ENCODE measurements around the gene NUP93.
A peak's percentile ranks its signal among the peaks of the same experiment; 100 is the strongest.

Gene NUP93

GRCh38 chr16:56852968-56853367 is 123.0 kb downstream of the NUP93 start:
- Mint-ChIP-seq H3K27ac (no peak overlapping the region), H3K4me1 (ENCODE audit: low read depth) (peaks cover 50% of the 10 kb centered on the region), H3K27me3 (peaks cover 4% of the 10 kb centered on the region), H3K9me3 (no peaks in the 10 kb centered on the region), H3K4me3 (no peak overlapping the region), H3K36me3 (ENCODE audit: low read depth) (no peaks in the 10 kb centered on the region)
- intact Hi-C loops (cut with micrococcal nuclease), result no loop called here

- H3K36me3 Mint-ChIP-seq (ENCODE audit: low read depth), result no peaks in the 10 kb centered on the region
- no peak overlapping the region for H3K4me3 Mint-ChIP-seq
- H3K9me3 Mint-ChIP-seq, result no peaks in the 10 kb centered on the region
- H3K27ac Mint-ChIP-seq, result no peak overlapping the region
- H3K27me3 Mint-ChIP-seq, result peaks cover 15% of the 10 kb centered on the region
- intact Hi-C loops (cut with micrococcal nuclease), result no loop called here
- peaks cover 47% of the 10 kb centered on the region for H3K4me1 Mint-ChIP-seq (ENCODE audit: low read depth)
These were observed 125.3 kb downstream of the NUP93 start for GRCh38 chr16:56855201-56855600.

GRCh38 chr16:56855946-56856345 is 126.0 kb downstream of the NUP93 start:
- no peak overlapping the region for H3K4me3 Mint-ChIP-seq
- H3K27ac Mint-ChIP-seq, result no peak overlapping the region

GRCh38 chr16:56856876-56857447 is 127.0 kb downstream of the NUP93 start:
- H3K27me3 Mint-ChIP-seq, result peaks cover 25% of the 10 kb centered on the region
- H3K9me3 Mint-ChIP-seq, result no peaks in the 10 kb centered on the region
- H3K4me3 Mint-ChIP-seq, result no peak overlapping the region
- intact Hi-C loops (cut with micrococcal nuclease), result no loop called here
- H3K36me3 Mint-ChIP-seq (ENCODE audit: low read depth), result no peaks in the 10 kb centered on the region
- no peak overlapping the region for H3K27ac Mint-ChIP-seq
- H3K4me1 Mint-ChIP-seq (ENCODE audit: low read depth), result peaks cover 51% of the 10 kb centered on the region

More at GRCh38 chr16:56855946-56856345, 126.0 kb downstream of the NUP93 start:
- Mint-ChIP-seq H3K27me3 (peaks cover 20% of the 10 kb centered on the region), H3K36me3 (ENCODE audit: low read depth) (no peaks in the 10 kb centered on the region), H3K9me3 (no peaks in the 10 kb centered on the region), H3K4me1 (ENCODE audit: low read depth) (peaks cover 48% of the 10 kb centered on the region)
- intact Hi-C loops (cut with micrococcal nuclease), result no loop called here

GRCh38 chr16:56858374-56858773 is 128.4 kb downstream of the NUP93 start:
- H3K9me3 Mint-ChIP-seq, result no peaks in the 10 kb centered on the region
- H3K27ac Mint-ChIP-seq, result peak overlapping the region; percentile 26
- peaks cover 34% of the 10 kb centered on the region for H3K27me3 Mint-ChIP-seq
- no peaks in the 10 kb centered on the region for H3K36me3 Mint-ChIP-seq (ENCODE audit: low read depth)
- no peak overlapping the region for H3K4me3 Mint-ChIP-seq
- intact Hi-C loops (cut with micrococcal nuclease), result no loop called here
- H3K4me1 Mint-ChIP-seq (ENCODE audit: low read depth), result peaks cover 58% of the 10 kb centered on the region

DNA sequence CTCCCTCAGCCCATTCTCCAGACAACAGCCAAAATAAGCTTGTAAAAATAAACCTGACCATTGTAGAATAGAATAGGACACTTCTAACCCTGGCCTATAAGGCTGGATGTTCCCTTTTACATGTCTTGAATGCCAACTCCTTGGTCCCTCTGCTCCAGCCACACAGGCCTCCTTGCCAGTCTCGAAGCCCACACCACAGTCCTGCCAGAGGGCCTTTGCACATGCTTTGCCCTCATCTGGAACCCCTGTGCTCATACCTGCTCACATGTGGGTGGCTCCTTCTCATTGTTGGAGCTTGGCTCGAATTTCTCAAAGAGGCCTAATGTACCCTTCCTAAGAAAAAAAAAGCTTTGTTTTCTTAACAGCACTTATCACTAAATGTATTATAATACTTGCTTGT is 129.7 kb downstream of the NUP93 start:
- peaks cover 37% of the 10 kb centered on the region for H3K27me3 Mint-ChIP-seq
- H3K27ac Mint-ChIP-seq, result no peak overlapping the region
- no peak overlapping the region for H3K4me3 Mint-ChIP-seq
- intact Hi-C loops (cut with micrococcal nuclease), result no loop called here
- no peaks in the 10 kb centered on the region for H3K9me3 Mint-ChIP-seq
- H3K36me3 Mint-ChIP-seq (ENCODE audit: low read depth), result no peaks in the 10 kb centered on the region
- H3K4me1 Mint-ChIP-seq (ENCODE audit: low read depth), result peaks cover 66% of the 10 kb centered on the region

DNA sequence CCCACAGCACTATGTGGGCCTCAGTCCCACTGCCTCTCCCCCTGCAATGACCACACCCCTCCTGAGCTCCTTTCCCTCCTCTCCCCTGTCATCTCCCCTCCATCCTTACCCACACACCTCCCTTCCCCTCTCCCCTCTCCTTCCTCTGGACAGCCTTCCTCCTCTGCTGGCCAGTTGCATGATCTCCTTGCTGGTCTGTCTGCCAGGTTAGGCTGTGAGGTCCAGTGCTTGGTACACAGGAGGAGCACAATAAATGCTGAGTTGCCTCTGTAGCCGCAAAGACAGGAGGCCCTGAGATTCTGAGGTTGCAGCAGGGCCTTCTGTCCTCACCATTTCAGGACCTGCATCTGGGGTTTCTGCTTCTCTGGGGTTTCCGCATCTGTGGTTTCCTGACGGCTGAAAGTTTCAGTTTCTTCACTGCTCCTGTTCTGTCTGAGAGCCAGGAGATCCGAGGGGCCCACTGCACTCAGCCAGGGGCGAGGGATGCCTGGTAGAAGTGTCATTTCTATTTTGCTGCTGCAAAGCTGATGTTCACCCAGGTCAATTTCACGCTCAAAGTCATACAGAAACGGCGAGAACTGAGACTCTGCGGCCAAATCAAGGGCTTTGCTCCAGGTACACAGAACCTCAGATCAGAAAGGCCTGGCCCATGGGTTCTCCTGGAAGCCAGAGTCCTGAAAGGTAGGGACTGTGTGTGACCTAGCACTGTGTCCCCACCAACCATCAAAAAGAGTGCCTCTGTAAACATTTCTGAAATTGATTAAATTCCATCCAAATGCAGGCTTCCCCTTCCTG is 130.5 kb downstream of the NUP93 start:
- no peaks in the 10 kb centered on the region for H3K9me3 Mint-ChIP-seq
- peaks cover 42% of the 10 kb centered on the region for H3K27me3 Mint-ChIP-seq
- H3K4me1 Mint-ChIP-seq (ENCODE audit: low read depth), result peaks cover 72% of the 10 kb centered on the region
- intact Hi-C loops (cut with micrococcal nuclease), result no loop called here
- no peaks in the 10 kb centered on the region for H3K36me3 Mint-ChIP-seq (ENCODE audit: low read depth)
- peak overlapping the region; percentile 17 for H3K4me3 Mint-ChIP-seq
- no peak overlapping the region for H3K27ac Mint-ChIP-seq

DNA sequence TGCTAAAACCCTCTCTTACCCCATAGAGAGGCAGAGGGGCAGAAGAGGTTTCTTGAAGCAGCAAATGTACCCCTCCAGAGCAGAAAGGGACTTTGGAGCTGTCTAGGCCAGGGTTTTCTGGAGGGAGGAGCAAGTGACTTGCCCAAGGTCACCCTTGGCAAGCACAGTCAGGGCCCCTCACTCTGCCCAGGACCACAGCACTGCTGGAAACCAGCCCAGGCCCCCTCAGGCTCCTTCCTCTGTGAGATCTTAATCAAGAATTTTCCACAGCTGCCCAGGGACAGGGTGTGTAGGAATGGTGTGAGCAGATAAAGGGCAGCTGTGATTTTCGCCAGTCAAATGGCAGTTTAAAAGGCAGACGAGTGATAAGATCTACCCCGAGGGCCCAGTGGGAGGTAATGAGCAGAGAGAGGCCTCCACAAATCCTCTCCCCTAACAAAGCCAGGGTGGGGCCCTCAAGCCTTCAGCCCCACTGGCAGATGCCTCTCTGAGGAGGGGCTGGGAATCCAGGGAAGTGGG is 131.2 kb downstream of the NUP93 start:
- H3K9me3 Mint-ChIP-seq, result no peaks in the 10 kb centered on the region
- peaks cover 72% of the 10 kb centered on the region for H3K4me1 Mint-ChIP-seq (ENCODE audit: low read depth)
- H3K27ac Mint-ChIP-seq, result no peak overlapping the region
- H3K4me3 Mint-ChIP-seq, result no peak overlapping the region
- intact Hi-C loops (cut with micrococcal nuclease), result no loop called here
- H3K36me3 Mint-ChIP-seq (ENCODE audit: low read depth), result no peaks in the 10 kb centered on the region
- H3K27me3 Mint-ChIP-seq, result peaks cover 43% of the 10 kb centered on the region

GRCh38 chr16:56861756-56862155 is 131.8 kb downstream of the NUP93 start:
- Mint-ChIP-seq H3K4me1 (ENCODE audit: low read depth) (peaks cover 72% of the 10 kb centered on the region), H3K4me3 (no peak overlapping the region), H3K27ac (no peak overlapping the region), H3K9me3 (no peaks in the 10 kb centered on the region), H3K36me3 (ENCODE audit: low read depth) (no peaks in the 10 kb centered on the region), H3K27me3 (peaks cover 43% of the 10 kb centered on the region)
- intact Hi-C loops (cut with micrococcal nuclease), result no loop called here

DNA sequence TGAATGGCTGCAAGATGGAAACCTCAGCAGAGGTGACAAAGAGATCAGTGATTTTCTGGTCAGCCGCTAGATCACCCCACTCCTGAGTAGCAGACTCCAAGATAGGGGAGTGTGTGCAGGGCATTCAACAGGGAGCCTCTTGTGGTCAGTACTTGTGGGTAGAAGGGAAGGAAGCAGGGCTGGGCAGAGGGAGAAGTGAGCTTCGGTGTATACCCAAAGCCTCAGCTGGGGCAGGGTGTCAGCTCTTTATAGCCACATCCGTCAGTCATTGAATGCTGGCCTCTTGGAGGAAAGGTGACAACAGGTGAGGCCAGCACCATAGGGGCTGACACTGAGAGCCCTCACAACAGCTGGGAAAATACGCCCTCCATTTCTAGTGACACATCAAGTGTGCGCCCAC is 132.8 kb downstream of the NUP93 start:
- no peak overlapping the region for H3K4me3 Mint-ChIP-seq
- no peak overlapping the region for H3K27ac Mint-ChIP-seq
- H3K27me3 Mint-ChIP-seq, result peaks cover 43% of the 10 kb centered on the region
- intact Hi-C loops (cut with micrococcal nuclease), result no loop called here
- no peaks in the 10 kb centered on the region for H3K36me3 Mint-ChIP-seq (ENCODE audit: low read depth)
- H3K9me3 Mint-ChIP-seq, result no peaks in the 10 kb centered on the region
- peaks cover 72% of the 10 kb centered on the region for H3K4me1 Mint-ChIP-seq (ENCODE audit: low read depth)

- peaks cover 36% of the 10 kb centered on the region for H3K27me3 Mint-ChIP-seq
- peak within 1 kb of the TSS; percentile 55 for H3K27ac Mint-ChIP-seq
- H3K4me3 Mint-ChIP-seq, result no peak within 1 kb of the TSS
- H3K36me3 Mint-ChIP-seq (ENCODE audit: low read depth), result no peaks in the 10 kb centered on the region
- intact Hi-C loops (cut with micrococcal nuclease), result no loop called here
- peaks cover 61% of the 10 kb centered on the region for H3K4me1 Mint-ChIP-seq (ENCODE audit: low read depth)
- no peaks in the 10 kb centered on the region for H3K9me3 Mint-ChIP-seq
These were observed 135.0 kb downstream of the NUP93 start, which contains the start of gene SLC12A3 for GRCh38 chr16:56864960-56865359. Gene SLC12A3, plus strand, starts transcription at chr16:56865207. Its CDS starts 29 bp downstream, at chr16:56865236.

DNA sequence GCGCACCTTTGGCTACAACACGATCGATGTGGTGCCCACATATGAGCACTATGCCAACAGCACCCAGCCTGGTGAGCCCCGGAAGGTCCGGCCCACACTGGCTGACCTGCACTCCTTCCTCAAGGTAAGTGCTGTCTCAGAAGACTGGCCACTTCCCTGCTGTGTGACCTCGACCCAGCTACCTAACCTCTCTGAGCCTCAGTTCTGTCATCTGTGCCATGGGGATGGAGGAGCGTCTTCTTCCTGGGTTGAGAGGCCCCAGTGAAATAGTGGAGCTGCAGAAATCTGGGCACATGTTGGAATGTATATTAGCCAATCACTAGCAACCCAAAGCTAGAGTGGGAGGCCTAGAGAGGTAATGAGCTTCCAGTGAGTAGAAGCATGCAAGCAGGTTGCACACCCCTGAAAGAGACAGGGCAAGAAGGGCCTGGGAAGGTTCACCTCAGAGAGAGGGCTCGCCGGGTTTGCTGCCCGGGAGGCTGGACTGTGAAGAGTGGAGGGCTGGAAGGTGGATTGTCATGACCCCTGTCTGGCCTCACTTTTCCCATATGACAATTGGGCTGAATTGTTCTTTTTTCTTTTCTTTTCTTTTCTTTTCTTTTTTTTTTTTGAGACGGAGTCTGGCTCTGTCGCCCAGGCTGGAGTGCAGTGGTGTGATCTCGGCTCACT is 135.6 kb downstream of the NUP93 start:
- Mint-ChIP-seq H3K4me3 (no peak overlapping the region), H3K9me3 (no peaks in the 10 kb centered on the region), H3K27me3 (peaks cover 36% of the 10 kb centered on the region), H3K4me1 (ENCODE audit: low read depth) (peaks cover 61% of the 10 kb centered on the region), H3K36me3 (ENCODE audit: low read depth) (no peaks in the 10 kb centered on the region), H3K27ac (no peak overlapping the region)
- intact Hi-C loops (cut with micrococcal nuclease), result no loop called here

DNA sequence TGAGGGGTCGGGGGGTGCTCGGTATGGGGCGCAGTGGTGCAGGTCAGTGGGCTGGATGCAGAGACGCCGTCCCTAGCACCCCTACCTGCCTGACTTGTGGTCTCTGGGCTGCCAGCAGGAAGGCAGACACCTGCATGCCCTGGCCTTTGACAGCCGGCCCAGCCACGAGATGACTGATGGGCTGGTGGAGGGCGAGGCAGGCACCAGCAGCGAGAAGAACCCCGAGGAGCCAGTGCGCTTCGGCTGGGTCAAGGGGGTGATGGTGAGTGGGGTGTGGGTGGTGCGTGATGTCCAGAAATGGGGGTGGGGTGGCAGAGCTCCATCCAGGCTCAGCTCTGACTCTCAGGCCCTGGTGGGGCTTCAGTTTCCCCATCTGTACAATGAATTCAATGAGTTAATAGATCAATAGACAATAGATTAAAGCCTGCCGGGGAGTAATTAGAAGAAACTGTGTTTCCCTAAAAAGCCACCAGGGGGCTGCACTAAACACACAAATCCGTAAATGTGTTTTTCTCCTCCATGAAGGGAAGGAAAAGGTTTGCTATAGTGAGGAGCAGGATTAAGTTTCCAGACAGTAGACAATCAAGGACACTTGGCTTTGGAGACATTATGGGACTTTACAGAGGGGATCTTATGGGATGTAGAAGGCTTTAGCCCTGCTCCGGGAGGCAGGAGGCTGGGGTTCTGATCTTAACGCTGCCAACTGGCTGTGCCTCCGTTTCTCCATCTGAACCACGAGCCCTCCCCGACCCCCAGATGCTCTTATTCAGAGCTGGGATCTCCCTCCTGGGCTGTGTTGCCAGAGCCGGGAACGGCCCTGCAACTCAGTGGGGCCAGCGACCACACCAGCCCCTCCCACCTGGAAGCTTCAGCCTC is 137.3 kb downstream of the NUP93 start:
- Mint-ChIP-seq H3K27me3 (peaks cover 27% of the 10 kb centered on the region), H3K9me3 (no peaks in the 10 kb centered on the region), H3K36me3 (ENCODE audit: low read depth) (no peaks in the 10 kb centered on the region), H3K27ac (no peak overlapping the region), H3K4me1 (ENCODE audit: low read depth) (peaks cover 65% of the 10 kb centered on the region), H3K4me3 (no peak overlapping the region)
- intact Hi-C loops (cut with micrococcal nuclease), result loop anchor here (1.0 kb wide), 1 partner anchor 65 kb away; the partner anchor contains the start of gene HERPUD1

All from dendritic cell treated with granulocyte-macrophage colony-stimulating factor and Interleukin-4, amounts not matched to agents 40 ng/mL and 50 ng/mL, for 4 days (primary cell).